ENCODE measurements around the gene STX8. TPM values are rescaled to one million over a fixed set of nuclear protein-coding genes. Genes with fewer than 3 reads are reported as not detected.
"Not testable (repeated sequence)": the region's sequence is repeated elsewhere in the genome, so short reads cannot be mapped to it uniquely, and the experiment has no call there.

STX8 gene
- total RNA-seq, 1 experiment from 2014 or later, result 109 TPM

GRCh38 chr17:9576521-9577372 lies 1.1 kb upstream of the STX8 start, which contains the start of gene CFAP52:
CFAP52 (plus strand) TSS chr17:9576642; CDS start chr17:9576696, 54 bp downstream.
- H3K27me3 ChIP-seq (replicated peaks), result no peaks in the 10 kb centered on the region
- peak; percentile 57 to 68 for DNase-seq (ENCODE audit: low read depth in 1 of 2, low spot score in 2 of 2)
- no peaks in the 10 kb centered on the region for H3K36me3 ChIP-seq
- H3K9me3 ChIP-seq (replicated peaks), result no peaks in the 10 kb centered on the region
- H3K4me1 ChIP-seq (replicated peaks), result 0 out of 2 replicates have a peak, but pooled peaks cover 3% of the 10 kb centered on the region
- no peak within 1 kb of the TSS for H3K27ac ChIP-seq
- H3K4me3 ChIP-seq, result peak within 1 kb of the TSS; percentile 70

GRCh38 chr17:9571201-9571600 lies 4.4 kb downstream of the STX8 start:
- no peaks in the 10 kb centered on the region for H3K9me3 ChIP-seq (replicated peaks)
- DNase-seq (ENCODE audit: low read depth in 1 of 2, low spot score in 2 of 2), result no peak
- H3K36me3 ChIP-seq, result peaks cover 34% of the 10 kb centered on the region
- 0 out of 2 replicates have a peak, but pooled peaks cover 3% of the 10 kb centered on the region for H3K4me1 ChIP-seq (replicated peaks)
- H3K27ac ChIP-seq, result no peak overlapping the region
- no peak overlapping the region for H3K4me3 ChIP-seq
- no peaks in the 10 kb centered on the region for H3K27me3 ChIP-seq (replicated peaks)

- DNase-seq (ENCODE audit: low read depth in 1 of 2, low spot score in 2 of 2), result no peak
These were observed 6.5 kb downstream of the STX8 start for GRCh38 chr17:9568957-9569588.

GRCh38 chr17:9568004-9568403 lies 7.6 kb downstream of the STX8 start:
- Histone ChIP-seq H3K36me3 (peaks cover 40% of the 10 kb centered on the region), H3K27ac (no peak overlapping the region), H3K4me1 (replicated peaks) (no peaks in the 10 kb centered on the region), H3K4me3 (no peak overlapping the region), H3K27me3 (replicated peaks) (no peaks in the 10 kb centered on the region), H3K9me3 (replicated peaks) (no peaks in the 10 kb centered on the region)
- DNase-seq (ENCODE audit: low read depth in 1 of 2, low spot score in 2 of 2), result no peak

More at GRCh38 chr17:9568957-9569588, 6.5 kb downstream of the STX8 start:
- H3K36me3 ChIP-seq, result peaks cover 37% of the 10 kb centered on the region
- no peak overlapping the region for H3K4me3 ChIP-seq
- H3K9me3 ChIP-seq (replicated peaks), result no peaks in the 10 kb centered on the region
- no peaks in the 10 kb centered on the region for H3K4me1 ChIP-seq (replicated peaks)
- no peak overlapping the region for H3K27ac ChIP-seq
- no peaks in the 10 kb centered on the region for H3K27me3 ChIP-seq (replicated peaks)

- not testable (repeated sequence) for H3K4me3 ChIP-seq; DNase-seq (ENCODE audit: low read depth in 1 of 2, low spot score in 2 of 2); H3K27ac ChIP-seq; H3K27me3 ChIP-seq (replicated peaks); H3K9me3 ChIP-seq (replicated peaks); H3K4me1 ChIP-seq (replicated peaks)
- peaks cover 40% of the 10 kb centered on the region for H3K36me3 ChIP-seq
These were observed 8.9 kb downstream of the STX8 start for GRCh38 chr17:9566739-9567138.

GRCh38 chr17:9566067-9566466 lies 9.6 kb downstream of the STX8 start:
- H3K4me3 ChIP-seq, result no peak overlapping the region
- no peaks in the 10 kb centered on the region for H3K27me3 ChIP-seq (replicated peaks)
- H3K9me3 ChIP-seq (replicated peaks), result no peaks in the 10 kb centered on the region
- no peak overlapping the region for H3K27ac ChIP-seq
- no peak for DNase-seq (ENCODE audit: low read depth in 1 of 2, low spot score in 2 of 2)
- no peaks in the 10 kb centered on the region for H3K4me1 ChIP-seq (replicated peaks)
- H3K36me3 ChIP-seq, result peaks cover 40% of the 10 kb centered on the region

GRCh38 chr17:9564104-9564503 lies 11.5 kb downstream of the STX8 start:
- H3K4me3 ChIP-seq, result no peak overlapping the region
- no peaks in the 10 kb centered on the region for H3K9me3 ChIP-seq (replicated peaks)
- H3K4me1 ChIP-seq (replicated peaks), result no peaks in the 10 kb centered on the region
- DNase-seq (ENCODE audit: low read depth in 1 of 2, low spot score in 2 of 2), result no peak
- peaks cover 26% of the 10 kb centered on the region for H3K36me3 ChIP-seq
- H3K27me3 ChIP-seq (replicated peaks), result no peaks in the 10 kb centered on the region
- H3K27ac ChIP-seq, result no peak overlapping the region

GRCh38 chr17:9557857-9558256 lies 17.8 kb downstream of the STX8 start:
- Histone ChIP-seq H3K9me3 (replicated peaks) (no peaks in the 10 kb centered on the region), H3K27ac (peak overlapping the region; percentile 52)

GRCh38 chr17:9557161-9557755 lies 18.4 kb downstream of the STX8 start:
- H3K27ac ChIP-seq, result peak overlapping the region; percentile 52
- peak in 1 of 2 experiments; percentile 69 for DNase-seq (ENCODE audit: low read depth in 1 of 2, low spot score in 2 of 2)
- H3K4me3 ChIP-seq, result no peak overlapping the region
- no peaks in the 10 kb centered on the region for H3K27me3 ChIP-seq (replicated peaks)
- peaks cover 14% of the 10 kb centered on the region for H3K4me1 ChIP-seq (replicated peaks)
- no peaks in the 10 kb centered on the region for H3K9me3 ChIP-seq (replicated peaks)
- H3K36me3 ChIP-seq, result no peaks in the 10 kb centered on the region

More at GRCh38 chr17:9557857-9558256, 17.8 kb downstream of the STX8 start:
- Histone ChIP-seq H3K36me3 (no peaks in the 10 kb centered on the region), H3K27me3 (replicated peaks) (no peaks in the 10 kb centered on the region), H3K4me3 (no peak overlapping the region), H3K4me1 (replicated peaks) (peaks cover 14% of the 10 kb centered on the region)
- no peak for DNase-seq (ENCODE audit: low read depth in 1 of 2, low spot score in 2 of 2)

- peak; percentile 25 to 55 for DNase-seq (ENCODE audit: low read depth in 1 of 2, low spot score in 2 of 2)
- not testable (repeated sequence) for H3K27ac ChIP-seq; H3K27me3 ChIP-seq (replicated peaks); H3K4me3 ChIP-seq; H3K36me3 ChIP-seq; H3K9me3 ChIP-seq (replicated peaks)
- H3K4me1 ChIP-seq (replicated peaks), result peaks cover 14% of the 10 kb centered on the region
These were observed 20.9 kb downstream of the STX8 start for GRCh38 chr17:9554715-9555114.

- H3K27ac ChIP-seq, result no peak overlapping the region
- peaks cover 14% of the 10 kb centered on the region for H3K4me1 ChIP-seq (replicated peaks)
- no peak overlapping the region for H3K4me3 ChIP-seq
These were observed 22.0 kb downstream of the STX8 start for GRCh38 chr17:9553596-9553995.

GRCh38 chr17:9553181-9553580 lies 22.4 kb downstream of the STX8 start:
- Histone ChIP-seq H3K36me3 (no peaks in the 10 kb centered on the region), H3K4me1 (replicated peaks) (peaks cover 14% of the 10 kb centered on the region), H3K27me3 (replicated peaks) (no peaks in the 10 kb centered on the region), H3K27ac (no peak overlapping the region), H3K9me3 (replicated peaks) (no peaks in the 10 kb centered on the region), H3K4me3 (no peak overlapping the region)
- DNase-seq (ENCODE audit: low read depth in 1 of 2, low spot score in 2 of 2), result no peak

More at GRCh38 chr17:9553596-9553995, 22.0 kb downstream of the STX8 start:
- no peaks in the 10 kb centered on the region for H3K27me3 ChIP-seq (replicated peaks)
- H3K9me3 ChIP-seq (replicated peaks), result no peaks in the 10 kb centered on the region
- no peak for DNase-seq (ENCODE audit: low read depth in 1 of 2, low spot score in 2 of 2)
- no peaks in the 10 kb centered on the region for H3K36me3 ChIP-seq

GRCh38 chr17:9549215-9549614 lies 26.4 kb downstream of the STX8 start:
- Histone ChIP-seq H3K27me3 (replicated peaks) (no peaks in the 10 kb centered on the region), H3K36me3 (no peaks in the 10 kb centered on the region), H3K27ac (no peak overlapping the region), H3K4me1 (replicated peaks) (no peaks in the 10 kb centered on the region), H3K9me3 (replicated peaks) (no peaks in the 10 kb centered on the region), H3K4me3 (no peak overlapping the region)
- DNase-seq (ENCODE audit: low read depth in 1 of 2, low spot score in 2 of 2), result no peak

- Histone ChIP-seq H3K36me3 (no peaks in the 10 kb centered on the region), H3K4me1 (replicated peaks) (no peaks in the 10 kb centered on the region), H3K27ac (no peak overlapping the region), H3K9me3 (replicated peaks) (no peaks in the 10 kb centered on the region), H3K27me3 (replicated peaks) (no peaks in the 10 kb centered on the region), H3K4me3 (no peak overlapping the region)
- DNase-seq (ENCODE audit: low read depth in 1 of 2, low spot score in 2 of 2), result no peak
These were observed 31.4 kb downstream of the STX8 start for GRCh38 chr17:9544221-9544620.
